ENCODE data around the gene PALD1. TPM values are rescaled to one million over a fixed set of nuclear protein-coding genes. Genes with fewer than 3 reads are reported as not detected.

Gene PALD1
- total RNA-seq, 4 donors from 2014 or later: 10.4 to 19.1 (median 12.8) TPM

DNA sequence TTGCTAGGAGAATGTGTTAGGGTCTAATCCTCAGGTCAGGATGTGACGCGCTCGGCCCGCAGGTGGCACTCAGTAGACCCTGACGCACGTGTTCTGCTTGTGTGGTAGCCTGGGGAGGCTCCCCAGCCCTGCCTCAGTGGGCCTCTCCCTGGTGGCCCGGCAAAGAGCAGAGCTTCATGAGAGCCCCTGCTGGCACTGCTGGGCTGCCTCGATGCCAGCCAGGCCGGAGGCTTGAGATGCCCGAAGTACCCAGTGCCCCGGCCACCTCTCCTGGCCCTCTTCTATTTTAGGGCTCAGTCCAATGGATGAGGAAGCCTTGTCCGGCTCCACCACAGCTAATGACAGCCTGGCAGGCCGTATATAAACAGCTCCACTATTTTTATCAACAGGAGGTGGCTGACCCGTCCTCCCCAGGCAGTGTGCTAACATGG lies 82.0 kb downstream of the PALD1 start:
- H3K9me3 ChIP-seq: no peaks in the 10 kb centered on the region
- no peaks in the 10 kb centered on the region for H3K27me3 ChIP-seq
- intact Hi-C loops (cut with DNase I): no loop called here
- peaks cover 0 to 32% (median 6%) of the 10 kb centered on the region in 4 donors for H3K36me3 ChIP-seq
- no peak for DNase-seq (ENCODE audit: extremely low spot score)
- H3K4me3 ChIP-seq: no peak overlapping the region
- 71% methylated on average over 9 of the region's 14 CpGs for WGBS
- TF ChIP-seq, protein P1, sequence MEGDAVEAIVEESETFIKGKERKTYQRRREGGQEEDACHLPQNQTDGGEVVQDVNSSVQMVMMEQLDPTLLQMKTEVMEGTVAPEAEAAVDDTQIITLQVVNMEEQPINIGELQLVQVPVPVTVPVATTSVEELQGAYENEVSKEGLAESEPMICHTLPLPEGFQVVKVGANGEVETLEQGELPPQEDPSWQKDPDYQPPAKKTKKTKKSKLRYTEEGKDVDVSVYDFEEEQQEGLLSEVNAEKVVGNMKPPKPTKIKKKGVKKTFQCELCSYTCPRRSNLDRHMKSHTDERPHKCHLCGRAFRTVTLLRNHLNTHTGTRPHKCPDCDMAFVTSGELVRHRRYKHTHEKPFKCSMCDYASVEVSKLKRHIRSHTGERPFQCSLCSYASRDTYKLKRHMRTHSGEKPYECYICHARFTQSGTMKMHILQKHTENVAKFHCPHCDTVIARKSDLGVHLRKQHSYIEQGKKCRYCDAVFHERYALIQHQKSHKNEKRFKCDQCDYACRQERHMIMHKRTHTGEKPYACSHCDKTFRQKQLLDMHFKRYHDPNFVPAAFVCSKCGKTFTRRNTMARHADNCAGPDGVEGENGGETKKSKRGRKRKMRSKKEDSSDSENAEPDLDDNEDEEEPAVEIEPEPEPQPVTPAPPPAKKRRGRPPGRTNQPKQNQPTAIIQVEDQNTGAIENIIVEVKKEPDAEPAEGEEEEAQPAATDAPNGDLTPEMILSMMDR (IDR thresholded peaks at IDR 0.05): no peak
- TF ChIP-seq POLR2A (IDR thresholded peaks at IDR 0.05; ENCODE audit: low read depth) (no peak), POLR2AphosphoS5 (IDR thresholded peaks at IDR 0.05) (no peak), EP300 (IDR thresholded peaks at IDR 0.05) (no peak)
- peak overlapping the region in 3 of 4 donors; percentile 25 to 60 (median 50) for H3K27ac ChIP-seq (replicated peaks in 1 of 4)
- H3K4me1 ChIP-seq: peaks cover 34 to 47% (median 39%) of the 10 kb centered on the region in 4 donors

DNA sequence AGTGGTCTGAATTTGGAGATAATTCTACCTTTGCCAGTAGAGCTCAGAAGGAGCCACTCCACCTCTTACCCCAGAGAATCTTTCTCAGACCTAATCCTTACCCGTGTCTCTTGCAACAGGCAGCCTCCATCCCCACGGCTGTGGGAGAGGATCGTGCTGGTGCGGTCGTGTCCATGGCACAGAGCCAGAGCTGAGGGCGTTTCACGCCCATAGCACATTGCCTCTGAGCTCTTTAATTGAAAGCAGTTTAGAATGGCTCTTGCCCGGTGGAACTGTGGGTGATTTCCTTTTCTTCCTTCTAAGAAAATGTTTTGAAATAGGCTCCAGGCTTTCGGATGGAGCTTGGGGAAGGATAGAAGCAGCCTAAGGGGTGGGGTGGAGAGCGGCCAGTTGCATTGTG lies 82.5 kb downstream of the PALD1 start:
- Histone ChIP-seq H3K27ac (replicated peaks in 1 of 4) (peak overlapping the region in 3 of 4 donors; percentile 25 to 60 (median 50)), H3K36me3 (peaks cover 0 to 34% (median 8%) of the 10 kb centered on the region in 4 donors), H3K4me3 (no peak overlapping the region), H3K27me3 (no peaks in the 10 kb centered on the region), H3K9me3 (no peaks in the 10 kb centered on the region), H3K4me1 (peaks cover 34 to 47% (median 39%) of the 10 kb centered on the region in 4 donors)
- TF ChIP-seq, protein P1 (IDR thresholded peaks at IDR 0.05): no peak
- TF ChIP-seq POLR2A (IDR thresholded peaks at IDR 0.05; ENCODE audit: low read depth) (no peak), POLR2AphosphoS5 (IDR thresholded peaks at IDR 0.05) (no peak), EP300 (IDR thresholded peaks at IDR 0.05) (no peak)
- intact Hi-C loops (cut with DNase I): no loop called here
- no peak for DNase-seq (ENCODE audit: extremely low spot score)
- 33% methylated on average over 10 of the region's 10 CpGs for WGBS

GRCh38 chr10:70561558-70561957 lies 83.0 kb downstream of the PALD1 start:
- TF ChIP-seq POLR2AphosphoS5 (IDR thresholded peaks at IDR 0.05) (no peak), EP300 (IDR thresholded peaks at IDR 0.05) (no peak), POLR2A (IDR thresholded peaks at IDR 0.05; ENCODE audit: low read depth) (no peak)
- TF ChIP-seq, protein P1 (IDR thresholded peaks at IDR 0.05): no peak
- intact Hi-C loops (cut with DNase I): no loop called here
- peaks cover 0 to 38% (median 13%) of the 10 kb centered on the region in 4 donors for H3K36me3 ChIP-seq
- 91% methylated on average over 6 of the region's 6 CpGs for WGBS
- no peak overlapping the region for H3K4me3 ChIP-seq
- H3K9me3 ChIP-seq: no peaks in the 10 kb centered on the region
- DNase-seq (ENCODE audit: extremely low spot score): no peak
- peak overlapping the region in 2 of 4 donors; percentile 25 to 50 for H3K27ac ChIP-seq (replicated peaks in 1 of 4)
- H3K4me1 ChIP-seq: peaks cover 34 to 47% (median 39%) of the 10 kb centered on the region in 4 donors
- no peaks in the 10 kb centered on the region for H3K27me3 ChIP-seq

- intact Hi-C loops (cut with DNase I): no loop called here
- TF ChIP-seq POLR2AphosphoS5 (IDR thresholded peaks at IDR 0.05) (no peak), EP300 (IDR thresholded peaks at IDR 0.05) (no peak), POLR2A (IDR thresholded peaks at IDR 0.05; ENCODE audit: low read depth) (no peak)
- TF ChIP-seq, protein P1 (IDR thresholded peaks at IDR 0.05): no peak
- peaks cover 34 to 47% (median 39%) of the 10 kb centered on the region in 4 donors for H3K4me1 ChIP-seq
- DNase-seq (ENCODE audit: extremely low spot score): no peak
- no peaks in the 10 kb centered on the region for H3K9me3 ChIP-seq
- H3K36me3 ChIP-seq: peaks cover 0 to 38% (median 14%) of the 10 kb centered on the region in 4 donors
- no peaks in the 10 kb centered on the region for H3K27me3 ChIP-seq
- H3K4me3 ChIP-seq: no peak overlapping the region
- 88% methylated on average over 15 of the region's 15 CpGs for WGBS
- no peak overlapping the region for H3K27ac ChIP-seq (replicated peaks in 1 of 4)
Measured at GRCh38 chr10:70562036-70562755, 83.6 kb downstream of the PALD1 start.

Measured in esophagus muscularis mucosa (tissue), 4 donors.